H1 (cell line): ENCODE data around the gene MPPE1. TPM values are rescaled to one million over a fixed set of nuclear protein-coding genes. Genes with fewer than 3 reads are reported as not detected.

Source experiments
- CTCF ChIA-PET: fragments of 300-600 bp; sonication (Branson Sonifier 250); formaldehyde crosslinking; loops from one replicate; lab custom pipeline; 2021; ENCODE audit not compliant: partially characterized antibody; lab: Charles Lee
- POLR2A ChIA-PET: fragments of 300-600 bp; sonication (Branson Sonifier 250); formaldehyde crosslinking; loops from one replicate; lab custom pipeline; 2021; ENCODE audit warnings: inconsistent platforms; ENCODE audit not compliant: partially characterized antibody; lab: Charles Lee
- DNase-seq, 2 experiments: peaks; one replicate each; pipeline versions ENCODE4 v3.0.0 to v3.0.0-alpha.2; 2010 to 2022; ENCODE audit warnings: low spot score in 2 of 2, low read depth in 1 of 2, mixed read lengths in 1 of 2
- FAIRE-seq: peaks from 2 replicates; lab custom pipeline; 2011; peaks lifted over from hg19 to GRCh38; lab: Jason Lieb, UNC
- H2AFZ ChIP-seq: 2 replicates; pipeline ENCODE4 v1.8.1; 2012; ENCODE audit warnings: low read length, inconsistent platforms
- H2AK5ac ChIP-seq: 2 replicates; pipeline ENCODE4 v1.6.1; 2013; ENCODE audit warnings: low read depth, low read length
- H2BK120ac ChIP-seq: replicated peaks from 2 replicates; pipeline ENCODE3; 2013; ENCODE audit warnings: low read depth, low read length, inconsistent platforms
- H2BK12ac ChIP-seq: 2 replicates; pipeline ENCODE4 v1.6.1; 2013; ENCODE audit warnings: low read depth, low read length
- H2BK15ac ChIP-seq: 2 replicates; pipeline ENCODE4 v1.6.1; 2013; ENCODE audit warnings: low read length
- H2BK20ac ChIP-seq: 2 replicates; pipeline ENCODE4 v1.6.1; 2013; ENCODE audit warnings: low read length
- H2BK5ac ChIP-seq: 2 replicates; pipeline ENCODE4 v1.6.1; 2013; ENCODE audit warnings: low read depth, low read length
- H3K14ac ChIP-seq: 2 replicates; pipeline ENCODE4 v1.6.1; 2013; ENCODE audit warnings: inconsistent platforms; ENCODE audit not compliant: insufficient read length
- H3K18ac ChIP-seq: 2 replicates; pipeline ENCODE4 v1.6.1; 2013; ENCODE audit warnings: low read length; ENCODE audit errors: extremely low read depth
- H3K23ac ChIP-seq: 2 replicates; pipeline ENCODE4 v1.6.1; 2013; ENCODE audit warnings: inconsistent platforms; ENCODE audit not compliant: insufficient read length
- H3K23me2 ChIP-seq: 2 replicates; pipeline ENCODE4 v1.6.1; 2013; ENCODE audit warnings: low read depth, low read length
- H3K27ac ChIP-seq: 2 replicates; pipeline ENCODE4 v1.6.1; 2011; ENCODE audit warnings: low read depth, low read length, inconsistent platforms
- H3K27me3 ChIP-seq, 4 experiments: replicated peaks in 1 of 4; 1 replicate in 1 of 4; 2 replicates in 3 of 4; pipeline versions ENCODE4 v1.6.1 to v1.8.1; 2011 to 2013; ENCODE audit warnings: low read length in 3 of 4, mild to moderate bottlenecking in 3 of 4, inconsistent platforms in 2 of 4, mixed read lengths in 2 of 4, moderate library complexity in 1 of 4; ENCODE audit not compliant: control insufficient read depth in 3 of 4, insufficient read depth in 3 of 4; ENCODE audit errors: extremely low read depth in 1 of 4
- H3K36me3 ChIP-seq, 4 experiments: 2 replicates each; pipeline versions ENCODE4 v1.6.1 to v1.8.1; 2011 to 2013; ENCODE audit warnings: mild to moderate bottlenecking in 4 of 4, low read length in 3 of 4, moderate library complexity in 2 of 4, control low read depth in 1 of 4, inconsistent platforms in 1 of 4; ENCODE audit not compliant: insufficient read depth in 4 of 4, control insufficient read depth in 2 of 4
- H3K4ac ChIP-seq: replicated peaks from 2 replicates; pipeline ENCODE3; 2013; ENCODE audit warnings: low read length, low read depth, mixed read lengths, inconsistent platforms; ENCODE audit not compliant: insufficient read length
- H3K4me1 ChIP-seq, 4 experiments: replicated peaks in 1 of 4; 1 replicate in 1 of 4; 2 replicates in 3 of 4; pipeline versions ENCODE4 v1.6.1 to v1.8.1; 2011 to 2013; ENCODE audit warnings: low read length in 3 of 4, inconsistent platforms in 2 of 4, mixed read lengths in 1 of 4; ENCODE audit not compliant: insufficient read depth in 4 of 4, control insufficient read depth in 3 of 4
- H3K4me2 ChIP-seq, 2 experiments: 2 replicates each; pipeline versions ENCODE4 v1.6.1 to v1.8.1; 2011 to 2013; ENCODE audit warnings: low read depth in 2 of 2, low read length in 2 of 2, control low read depth in 1 of 2, inconsistent platforms in 1 of 2, mild to moderate bottlenecking in 1 of 2; ENCODE audit not compliant: insufficient read depth in 1 of 2
- H3K4me3 ChIP-seq, 4 experiments: fragments of 200-600, 300-600 bp in 1 of 4; sonication (generic), shearing (Covaris generic), sonication (Bioruptor Twin) in 1 of 4; 2 replicates each; pipeline versions ENCODE4 v1.5.1 to v1.8.1; 2011 to 2016; ENCODE audit warnings: low read length in 4 of 4, low read depth in 3 of 4, control low read depth in 2 of 4, inconsistent platforms in 2 of 4, mild to moderate bottlenecking in 2 of 4, mixed read lengths in 1 of 4, moderate library complexity in 1 of 4; ENCODE audit not compliant: insufficient read depth in 2 of 4; ENCODE audit errors: extremely low read depth in 1 of 4
- H3K56ac ChIP-seq: replicated peaks from 2 replicates; pipeline ENCODE3; 2013; ENCODE audit warnings: low read depth, mild to moderate bottlenecking, mixed read lengths, low read length, inconsistent platforms; ENCODE audit not compliant: insufficient read length
- H3K79me1 ChIP-seq: 2 replicates; pipeline ENCODE4 v1.6.1; 2013; ENCODE audit warnings: low read depth, low read length, control low read depth
- H3K79me2 ChIP-seq, 2 experiments: 2 replicates each; pipeline versions ENCODE4 v1.6.1 to v1.8.1; 2012 to 2013; ENCODE audit warnings: low read length in 2 of 2, mild to moderate bottlenecking in 2 of 2, inconsistent platforms in 1 of 2; ENCODE audit not compliant: insufficient read depth in 2 of 2, control insufficient read depth in 1 of 2
- H3K9ac ChIP-seq, 4 experiments: replicated peaks in 1 of 4; 1 replicate in 1 of 4; 2 replicates in 3 of 4; pipeline versions ENCODE4 v1.6.1 to v1.8.1; 2011 to 2013; ENCODE audit warnings: low read depth in 3 of 4, low read length in 3 of 4, control low read depth in 2 of 4, mild to moderate bottlenecking in 2 of 4, moderate library complexity in 2 of 4, inconsistent platforms in 1 of 4; ENCODE audit errors: extremely low read depth in 1 of 4
- H3K9me3 ChIP-seq, 2 experiments: 2 replicates each; pipeline versions ENCODE4 v1.6.1 to v1.8.1; 2012 to 2013; ENCODE audit warnings: mild to moderate bottlenecking in 2 of 2, moderate library complexity in 2 of 2, control low read depth in 1 of 2, inconsistent platforms in 1 of 2, low read depth in 1 of 2, low read length in 1 of 2, mixed read lengths in 1 of 2; ENCODE audit not compliant: insufficient read depth in 2 of 2
- H4K20me1 ChIP-seq, 2 experiments: replicated peaks in 1 of 2; 2 replicates each; pipeline versions ENCODE3 to v1.8.1; 2011 to 2013; ENCODE audit warnings: inconsistent platforms in 2 of 2, low read length in 2 of 2, mild to moderate bottlenecking in 1 of 2; ENCODE audit not compliant: insufficient read depth in 2 of 2, control insufficient read depth in 1 of 2
- H4K5ac ChIP-seq: 2 replicates; pipeline ENCODE4 v1.6.1; 2013; ENCODE audit warnings: low read length, low read depth, mixed read lengths, inconsistent platforms; ENCODE audit not compliant: insufficient read length
- H4K8ac ChIP-seq: 2 replicates; pipeline ENCODE4 v1.8.0; 2013; ENCODE audit warnings: mild to moderate bottlenecking, moderate library complexity, low read length, inconsistent platforms; ENCODE audit not compliant: insufficient read depth; ENCODE audit errors: extremely low read depth
- H4K91ac ChIP-seq: replicated peaks from 2 replicates; pipeline ENCODE3; 2013; ENCODE audit warnings: low read length, mixed read lengths, inconsistent platforms; ENCODE audit not compliant: insufficient read length
- CTCF ChIP-seq, 3 experiments: IDR thresholded peaks; 1 replicate in 2 of 3; 2 replicates in 1 of 3; pipeline versions ENCODE4 v1.5.1 to v1.6.1; 2011; ENCODE audit warnings: low read length in 3 of 3, mild to moderate bottlenecking in 3 of 3, inconsistent platforms in 2 of 3, low read depth in 1 of 3, moderate library complexity in 1 of 3; ENCODE audit not compliant: insufficient read depth in 1 of 3; ENCODE audit errors: control extremely low read depth in 1 of 3
- RAD21 ChIP-seq, 2 experiments: IDR thresholded peaks in 1 of 2; conservative IDR thresholded peaks in 1 of 2; 2 replicates each; pipeline ENCODE4 v1.6.1; 2011; ENCODE audit warnings: low read depth in 2 of 2, low read length in 2 of 2, improper control_type of control experiment in 1 of 2, inconsistent platforms in 1 of 2, mild to moderate bottlenecking in 1 of 2, moderate library complexity in 1 of 2
- SUZ12 ChIP-seq: fragments of 200-600 bp; sonication (generic); IDR thresholded peaks from 2 replicates; pipeline ENCODE4 v1.6.1; 2012; ENCODE audit warnings: mild to moderate bottlenecking, inconsistent platforms, low read length, moderate library complexity, mixed read lengths
- WGBS, 2 experiments: shearing (Covaris generic) in 1 of 2; methylation state at CpG; one replicate each; pipeline versions ENCODE4 v1.1.6 to v1.1.7; 2013 to 2015; ENCODE audit warnings: low lambda C conversion rate in 2 of 2, mixed read lengths in 2 of 2, inconsistent platforms in 1 of 2, low coverage in 1 of 2, missing lambda C conversion rate in 1 of 2; ENCODE audit not compliant: insufficient replicate concordance in 2 of 2, insufficient coverage in 1 of 2, insufficient read length in 1 of 2; ENCODE audit errors: extremely low coverage in 1 of 2, missing lambda C conversion rate in 1 of 2; 5-methylcytosine and 5-hydroxymethylcytosine counted together
- polyA plus RNA-seq, 7 experiments: library from polyadenylated mRNA; depleted of rRNA in 3 of 7; stranded (reverse) in 5 of 7; unstranded in 2 of 7; fragments of >200 nt in 5 of 7; fragments of 200-250 nt in 2 of 7; gene quantifications; 1 replicate in 5 of 7; 2 replicates in 1 of 7; 4 replicates in 1 of 7; pipeline versions ENCODE4 v1.2.1 to v1.2.3, GENCODE V29; 2011 to 2013; ENCODE audit warnings: missing spikeins in 2 of 7, mixed read lengths in 2 of 7
- total RNA-seq: library from RNA; stranded (reverse); fragmentation: NEBNext Ultra II Directional; extraction: Animal tissue kit (Norgen Biotek cat#: 25700); gene quantifications from 2 replicates; pipeline ENCODE4 v1.2.1, GENCODE V29; 2021

The MPPE1 gene
- total and polyA plus RNA-seq, 2 of the 8 experiments (the other 6 are each of a cell fraction or from before 2014, with no cell fraction given) = 13.7 to 20.9 TPM

- POLR2A ChIA-PET = interaction anchor here (0.6 to 1.5 kb wide), 7 partner anchors 10 to 59 kb away, joined by 3 to 5 read pairs (median 4); no protein-coding TSS in a partner anchor
- Histone ChIP-seq H3K23ac (no peak overlapping the region), H2BK15ac (no peak overlapping the region), H4K91ac (no peak overlapping the region), H3K4me3 (no peak overlapping the region), H3K14ac (no peak overlapping the region), H3K4me1 (no peaks in the 10 kb centered on the region), H3K4me2 (no peak overlapping the region), H3K56ac (no peak overlapping the region), H3K27ac (no peak overlapping the region), H4K5ac (no peak overlapping the region), H3K18ac (no peak overlapping the region), H2BK20ac (no peak overlapping the region), H4K20me1 (no peaks in the 10 kb centered on the region), H3K79me1 (no peaks in the 10 kb centered on the region), H3K36me3 (no peaks in the 10 kb centered on the region), H2BK5ac (no peak overlapping the region), H3K9me3 (no peaks in the 10 kb centered on the region), H2BK120ac (no peak overlapping the region), H4K8ac (no peak overlapping the region), H3K9ac (no peak overlapping the region), H3K4ac (no peak overlapping the region), H2AK5ac (no peak overlapping the region), H2BK12ac (no peak overlapping the region), H2AFZ (no peak overlapping the region), H3K79me2 (no peaks in the 10 kb centered on the region), H3K23me2 (no peaks in the 10 kb centered on the region), H3K27me3 (no peaks in the 10 kb centered on the region)
- CTCF ChIA-PET = interaction anchor here (0.6 to 22.3 kb wide), 60 partner anchors 8 to 1944 kb away, joined by 3 to 471 read pairs (median 4); partner anchors contain the start of gene IMPA2
- DNase-seq = peak in 1 of 2 experiments; percentile 84
- WGBS, 2 experiments = 37% methylated on average over 4 of the region's 4 CpGs; no CpG with 5 or more reads in 1 of the 2 experiments
- FAIRE-seq = peak; percentile 24
- TF ChIP-seq SUZ12 = no peak
- TF ChIP-seq CTCF (IDR thresholded peaks at IDR 0.05; ENCODE audit: control extremely low read depth in 1 of 3, insufficient read depth in 1 of 3, low read depth in 1 of 3, low read length in 3 of 3) = peak; percentile 57 to 83 (median 73)
- TF ChIP-seq RAD21 (IDR thresholded peaks at IDR 0.05 in 1 of 2, conservative IDR thresholded peaks at IDR 0.05 in 1 of 2; ENCODE audit: low read depth in 2 of 2, low read length in 2 of 2) = peak; percentile 87 to 89
Measured at GRCh38 chr18:11937874-11938478, 29.9 kb upstream of the MPPE1 start.
